Right renal pelvis (tissue), 4 donors: Measurements from ENCODE around the gene PSMA8. TPM values are rescaled to one million over a fixed set of nuclear protein-coding genes. Genes with fewer than 3 reads are reported as not detected.
"Not testable (repeated sequence)": the region's sequence is repeated elsewhere in the genome, so short reads cannot be mapped to it uniquely, and the experiment has no call there.

ENCODE experiments used
- DNase-seq, 4 donors: peaks; one replicate each; pipeline ENCODE4 v3.0.0-alpha.2; 2013; ENCODE audit warnings: low read depth in 4 of 4, low spot score in 3 of 4, missing footprints in 1 of 4
- polyA plus RNA-seq, 4 donors: library from polyadenylated mRNA; unstranded; fragments of 120-200 nt; gene quantifications; one replicate each; pipeline ENCODE4 v1.2.1, GENCODE V29; 2013; ENCODE audit not compliant: insufficient read length in 4 of 4

The PSMA8 gene
- polyA plus RNA-seq, 4 donors = not detected

DNA sequence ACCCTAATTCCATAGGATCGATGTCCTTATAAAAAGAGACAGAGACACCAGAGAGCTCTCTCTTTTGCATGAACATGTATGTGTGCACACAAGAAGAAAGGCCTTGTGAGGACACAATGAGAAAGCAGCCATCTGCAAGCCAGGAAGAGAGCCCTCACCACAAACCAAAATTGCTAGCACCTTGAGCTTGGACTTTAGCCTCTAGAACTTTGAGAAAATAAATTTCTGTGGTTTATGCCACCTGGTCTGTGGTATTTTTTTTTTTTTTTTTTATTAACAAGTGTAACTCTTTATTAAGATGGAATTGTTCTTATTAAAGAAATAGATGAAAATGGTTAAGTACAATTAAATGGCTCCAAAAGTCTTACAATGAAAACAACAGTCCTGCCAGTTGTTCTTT, 33.9 kb downstream of the PSMA8 start:
- not testable (repeated sequence) for DNase-seq

DNA sequence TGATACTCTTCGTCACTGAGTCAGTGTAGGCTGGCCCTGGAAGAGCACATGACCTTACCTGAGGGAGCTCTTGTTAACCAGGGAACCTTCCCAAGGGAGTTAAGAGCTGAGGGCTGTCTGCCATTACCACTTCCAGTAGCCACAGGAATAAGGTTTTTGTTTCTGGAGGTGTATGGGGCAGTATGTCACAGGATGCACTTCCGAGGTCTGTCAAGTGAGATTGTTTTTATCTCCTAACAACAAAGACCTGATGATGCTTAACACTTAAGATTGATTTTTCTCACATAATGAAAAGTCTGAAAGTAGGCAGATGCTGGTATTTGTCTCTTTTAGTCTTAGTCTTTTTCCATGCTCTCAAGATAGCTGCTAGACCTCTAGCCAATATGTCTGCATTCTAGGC, 41.8 kb downstream of the PSMA8 start:
- DNase-seq = no peak

DNA sequence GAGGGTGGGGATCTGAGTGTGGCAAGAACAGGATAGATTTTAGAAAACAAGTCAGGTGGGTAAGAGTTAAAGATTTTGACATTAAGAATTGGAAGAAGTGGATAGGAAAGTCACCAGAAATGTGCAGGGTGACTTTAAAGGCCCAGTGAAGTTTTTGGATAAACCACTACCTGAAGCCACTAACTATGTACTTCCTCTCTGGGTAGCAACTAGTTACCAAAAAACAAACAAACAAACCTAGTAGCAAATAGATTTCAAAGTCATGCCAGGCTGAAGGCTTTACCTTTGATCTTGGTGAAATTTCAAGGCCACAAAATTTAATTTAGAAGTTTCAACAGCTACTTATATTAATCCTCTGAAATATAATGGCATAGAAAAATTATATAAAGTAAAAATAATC, 42.5 kb downstream of the PSMA8 start:
- DNase-seq = no peak

DNA sequence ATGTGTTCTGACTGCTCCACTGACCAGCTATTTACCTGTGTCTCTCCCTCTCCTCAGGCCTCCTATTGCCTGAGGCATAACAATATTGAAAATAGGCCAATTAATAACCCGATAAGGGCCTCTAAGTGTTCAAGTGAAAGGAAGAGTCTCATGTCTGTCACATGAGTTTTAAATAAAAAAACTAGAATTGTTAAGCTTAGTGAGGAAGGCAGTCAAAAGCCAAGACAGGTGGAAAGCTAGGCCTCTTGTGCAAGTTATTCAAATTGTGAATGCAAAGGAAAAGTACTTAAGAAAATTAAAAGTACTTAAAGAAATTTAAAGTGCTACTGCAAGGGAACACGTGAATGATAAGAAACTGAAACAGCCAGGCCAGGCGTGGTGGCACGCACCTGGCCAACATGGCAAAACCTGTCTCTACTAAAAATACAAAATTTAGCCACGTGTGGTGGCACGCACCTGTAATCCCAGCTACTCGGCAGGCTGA, 47.7 kb downstream of the PSMA8 start:
- no peak for DNase-seq

DNA sequence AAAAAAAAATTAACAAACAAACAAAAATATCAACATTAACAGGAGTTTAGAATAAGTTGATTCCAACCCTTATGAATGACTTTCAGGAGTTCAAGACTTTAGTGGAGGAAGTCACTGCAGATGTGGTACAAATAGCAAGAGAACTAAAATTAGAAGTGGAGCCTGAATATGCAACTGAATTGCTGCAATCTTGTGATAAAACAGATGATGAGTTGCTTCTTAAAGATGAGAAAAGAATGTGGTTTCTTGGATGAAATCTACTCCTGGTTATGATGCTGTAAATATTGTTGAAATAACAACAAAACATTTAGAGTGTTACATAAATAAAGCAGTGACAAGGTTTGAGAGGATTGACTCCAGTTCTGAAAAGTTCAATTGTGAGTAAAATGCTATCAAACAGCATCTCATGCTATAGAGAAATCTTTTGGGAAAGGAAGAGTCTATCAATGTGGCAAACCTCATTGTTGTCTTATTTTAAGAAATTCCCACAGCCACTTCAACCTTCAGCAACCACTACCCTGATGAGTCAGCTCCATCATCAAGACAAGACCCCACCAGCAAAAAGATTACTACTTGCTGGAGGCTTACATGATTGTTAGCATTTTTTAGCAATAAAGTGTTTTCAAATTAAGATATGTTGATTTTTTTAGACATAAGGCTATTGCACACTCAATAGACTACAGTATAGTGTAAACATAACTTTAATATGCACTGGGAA, 49.9 kb downstream of the PSMA8 start:
- DNase-seq = no peak

DNA sequence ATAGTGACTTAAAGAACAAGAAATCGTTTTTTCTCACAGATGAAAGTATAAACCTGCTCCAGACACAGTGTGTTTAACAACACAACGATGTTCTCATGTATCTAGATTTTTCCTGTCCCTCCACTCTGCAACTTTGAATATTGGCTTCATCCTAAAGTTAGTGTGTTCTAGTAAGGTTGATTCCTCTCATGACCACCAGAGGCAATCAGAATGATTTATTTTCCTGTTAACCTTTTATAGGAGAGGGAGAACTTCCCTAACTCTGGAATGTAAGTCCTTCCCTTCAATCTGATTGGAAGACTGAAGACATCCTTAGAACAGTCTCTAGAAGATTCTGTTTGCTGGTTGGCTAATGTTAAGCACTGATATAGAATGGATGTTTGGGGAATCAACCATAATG, 51.6 kb downstream of the PSMA8 start:
- DNase-seq = no peak

DNA sequence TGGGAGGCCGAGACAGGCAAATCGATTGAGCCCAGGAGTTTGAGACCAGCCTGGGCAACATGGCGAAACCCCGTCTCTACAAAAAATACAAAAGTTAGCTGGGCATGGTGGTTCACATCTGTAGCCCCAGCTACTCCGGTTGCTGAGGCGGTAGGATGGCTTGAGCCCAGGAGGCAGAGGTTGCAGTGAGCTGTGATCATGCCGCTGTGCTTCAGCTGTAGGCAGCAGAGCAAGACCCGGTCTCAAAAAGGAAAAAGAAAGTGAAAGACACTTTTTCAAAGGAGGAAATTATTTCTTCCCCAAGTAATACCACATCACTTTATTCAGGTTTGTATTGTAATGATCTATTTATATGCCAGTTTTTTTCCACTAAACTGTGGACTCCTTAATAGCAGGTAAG, 56.8 kb downstream of the PSMA8 start:
- DNase-seq = no peak

DNA sequence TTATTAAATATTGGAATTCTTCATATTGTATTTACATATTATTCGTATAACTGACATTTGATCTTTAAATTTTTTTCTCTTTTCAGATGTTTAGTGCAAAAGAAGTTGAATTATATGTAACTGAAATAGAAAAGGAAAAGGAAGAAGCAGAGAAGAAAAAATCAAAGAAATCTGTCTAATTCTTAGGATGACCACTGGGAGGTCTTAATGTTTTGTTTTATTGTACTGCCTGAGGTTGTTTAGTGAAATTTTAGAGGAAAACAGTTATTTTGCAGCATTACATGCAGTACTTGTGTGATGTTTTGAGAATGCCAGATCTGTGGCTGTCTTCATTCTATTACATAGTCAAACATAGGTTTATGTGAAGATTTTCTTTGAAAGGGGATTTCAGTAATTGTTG, 58.6 kb downstream of the PSMA8 start:
- no peak for DNase-seq

DNA sequence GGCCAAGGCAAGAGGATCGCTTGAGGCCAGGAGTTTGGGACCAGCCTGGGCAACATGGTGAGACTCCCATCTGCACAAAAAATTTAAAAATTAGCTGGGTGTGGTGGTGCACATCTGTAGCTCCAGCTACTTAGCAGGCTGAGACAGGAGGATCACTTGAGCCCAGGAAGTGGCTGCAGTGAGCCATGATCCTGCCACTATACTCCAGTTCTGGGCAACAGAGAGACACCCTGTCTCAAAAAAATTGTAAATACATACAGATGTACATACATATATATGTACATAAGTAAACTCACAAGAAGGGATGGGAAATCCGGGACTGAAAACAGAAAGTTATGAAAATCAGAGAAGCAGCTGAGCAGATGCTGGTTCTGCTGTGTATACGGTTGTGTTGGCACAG, 62.9 kb downstream of the PSMA8 start:
- no peak for DNase-seq

DNA sequence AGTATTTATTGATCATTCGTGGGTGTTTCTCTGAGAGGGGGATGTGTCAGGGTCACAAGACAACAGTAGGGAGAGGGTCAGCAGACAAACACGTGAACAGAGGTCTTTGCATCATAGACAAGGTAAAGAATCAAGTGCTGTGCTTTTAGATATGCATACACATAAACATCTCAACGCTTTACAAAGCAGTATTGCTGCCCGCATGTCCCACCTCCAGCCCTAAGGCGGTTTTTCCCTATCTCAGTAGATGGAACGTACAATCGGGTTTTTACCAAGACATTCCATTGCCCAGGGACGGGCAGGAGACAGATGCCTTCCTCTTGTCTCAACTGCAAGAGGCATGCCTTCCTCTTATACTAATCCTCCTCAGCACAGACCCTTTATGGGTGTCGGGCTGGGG, 68.3 kb downstream of the PSMA8 start:
- not testable (repeated sequence) for DNase-seq

DNA sequence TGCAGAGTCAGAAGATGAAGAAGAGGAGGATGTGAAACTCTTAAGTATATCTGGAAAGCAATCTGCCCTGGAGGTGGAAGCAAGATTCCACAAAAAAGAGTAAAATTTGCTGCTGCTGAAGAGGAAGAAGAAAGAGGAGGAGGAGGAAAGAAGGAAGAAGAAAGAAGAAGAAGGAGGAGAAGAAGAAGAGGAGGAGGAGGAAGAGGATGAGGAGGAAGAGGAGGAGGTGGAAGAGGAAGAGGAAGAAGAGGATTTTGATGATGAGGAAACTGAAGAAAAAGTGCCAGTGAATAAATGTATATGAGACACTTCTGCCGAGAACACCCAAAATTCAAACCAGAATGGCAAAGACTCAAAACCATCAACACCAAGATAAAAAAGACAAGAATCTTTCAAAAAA, 71.6 kb downstream of the PSMA8 start:
- DNase-seq = no peak

DNA sequence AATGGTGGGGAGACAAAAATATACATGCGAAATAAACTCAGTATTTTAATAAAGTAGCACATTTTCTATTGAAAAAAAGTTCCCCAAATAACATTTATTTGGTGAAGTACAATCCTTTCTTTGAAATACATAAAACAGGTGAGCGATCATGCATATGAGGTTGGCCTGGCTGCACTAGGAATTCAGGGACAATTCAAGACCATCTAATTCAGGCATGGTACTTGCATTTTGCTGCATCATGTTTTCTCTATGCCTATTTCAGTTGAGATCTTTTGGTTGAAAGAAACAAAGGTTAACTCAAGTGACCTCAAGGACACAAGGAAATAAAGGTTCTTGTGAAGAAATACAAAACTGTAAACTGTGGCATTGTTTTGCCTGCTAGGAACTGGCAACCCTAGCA, 72.8 kb downstream of the PSMA8 start:
- DNase-seq = no peak

DNA sequence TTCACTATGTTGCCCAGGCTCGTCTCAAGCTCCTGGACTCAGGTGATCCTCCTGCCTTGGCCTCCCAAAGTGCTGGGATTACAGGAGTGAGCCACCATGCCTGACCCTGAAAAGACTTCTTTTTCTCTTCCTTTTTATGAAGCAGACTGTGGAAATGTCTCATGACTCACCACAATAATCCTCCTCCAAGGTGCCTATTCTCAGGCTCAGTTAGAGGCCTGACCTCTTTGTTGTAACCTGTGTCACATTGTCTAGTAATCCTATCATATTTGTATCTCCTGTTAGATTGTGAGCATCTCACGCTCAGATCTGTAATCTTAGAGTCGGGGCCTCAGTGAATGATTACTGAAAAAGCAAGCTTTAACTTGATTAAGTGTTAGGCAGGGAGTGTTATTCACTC, 74.3 kb downstream of the PSMA8 start:
- no peak for DNase-seq

DNA sequence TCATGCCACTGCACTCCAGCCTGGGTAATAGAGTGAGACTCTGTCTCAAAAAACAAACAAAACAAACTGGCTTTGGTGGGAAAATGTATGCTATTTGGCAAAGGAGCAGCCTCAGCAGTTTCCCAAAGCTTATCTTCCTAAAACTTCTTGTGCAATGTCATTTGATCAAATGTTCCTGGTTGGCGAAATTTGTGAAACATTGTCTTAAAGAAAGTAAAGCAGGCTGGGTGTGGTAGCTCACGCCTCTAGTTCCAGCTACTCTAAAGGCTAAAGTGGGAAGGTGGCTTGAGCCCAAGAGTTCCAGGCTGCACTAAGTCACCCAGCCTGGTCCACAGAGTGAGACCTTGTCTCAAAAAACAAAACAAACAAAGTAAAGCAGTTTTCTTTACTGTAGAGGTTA, 75.3 kb downstream of the PSMA8 start:
- DNase-seq = no peak

DNA sequence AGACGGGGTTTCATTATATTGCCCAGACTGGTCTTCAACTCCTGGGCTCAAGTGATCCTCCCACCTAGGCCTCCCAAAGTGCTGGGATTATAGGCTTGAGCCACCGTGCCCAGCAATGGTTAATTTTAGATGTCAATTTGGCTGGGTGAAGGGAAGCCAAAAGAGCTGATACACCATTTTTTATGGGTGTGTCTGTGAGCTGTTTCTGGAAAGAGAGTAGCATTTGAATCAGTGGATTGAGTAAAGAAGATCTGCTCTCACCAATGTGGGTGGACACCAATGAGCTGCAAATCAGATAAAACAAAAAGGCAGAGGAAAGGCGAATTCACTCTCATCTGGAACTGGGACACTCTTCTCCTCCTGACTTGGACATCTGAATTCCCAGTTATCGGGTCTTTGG, 76.5 kb downstream of the PSMA8 start:
- no peak for DNase-seq

DNA sequence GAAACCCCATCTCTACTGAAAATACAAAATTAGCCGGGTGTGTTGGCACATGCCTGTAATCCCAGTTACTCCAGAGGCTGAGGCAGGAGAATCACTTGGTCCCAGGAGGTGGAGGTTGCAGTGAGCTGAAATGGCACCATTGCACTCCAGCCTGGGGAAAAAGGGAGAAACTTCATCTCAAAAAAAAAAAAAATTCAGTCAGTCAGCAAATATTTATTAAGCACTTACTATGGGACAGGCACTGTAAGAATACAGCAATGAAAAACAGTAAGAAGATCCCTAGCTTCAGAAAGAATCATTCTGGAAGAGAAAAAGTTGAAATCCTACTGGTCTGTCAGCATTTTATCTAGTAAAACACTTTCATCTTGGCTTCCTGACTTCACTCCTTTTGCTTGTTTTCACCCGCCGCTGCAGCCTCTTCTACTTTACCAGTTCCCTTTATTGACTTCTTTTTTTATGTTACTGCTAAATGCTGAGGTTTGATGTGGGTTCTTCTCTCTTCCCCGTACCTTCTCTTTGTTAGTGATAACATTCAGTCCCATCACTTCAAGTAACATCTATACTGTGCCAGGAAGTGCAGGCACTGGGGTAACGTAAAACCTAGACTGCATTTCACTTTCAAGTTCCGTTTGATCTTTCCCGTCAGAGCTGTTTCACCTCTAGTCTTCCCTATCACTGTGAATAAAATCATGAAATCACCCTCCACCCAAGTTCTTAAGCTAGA, 81.7 kb downstream of the PSMA8 start:
- no peak for DNase-seq

DNA sequence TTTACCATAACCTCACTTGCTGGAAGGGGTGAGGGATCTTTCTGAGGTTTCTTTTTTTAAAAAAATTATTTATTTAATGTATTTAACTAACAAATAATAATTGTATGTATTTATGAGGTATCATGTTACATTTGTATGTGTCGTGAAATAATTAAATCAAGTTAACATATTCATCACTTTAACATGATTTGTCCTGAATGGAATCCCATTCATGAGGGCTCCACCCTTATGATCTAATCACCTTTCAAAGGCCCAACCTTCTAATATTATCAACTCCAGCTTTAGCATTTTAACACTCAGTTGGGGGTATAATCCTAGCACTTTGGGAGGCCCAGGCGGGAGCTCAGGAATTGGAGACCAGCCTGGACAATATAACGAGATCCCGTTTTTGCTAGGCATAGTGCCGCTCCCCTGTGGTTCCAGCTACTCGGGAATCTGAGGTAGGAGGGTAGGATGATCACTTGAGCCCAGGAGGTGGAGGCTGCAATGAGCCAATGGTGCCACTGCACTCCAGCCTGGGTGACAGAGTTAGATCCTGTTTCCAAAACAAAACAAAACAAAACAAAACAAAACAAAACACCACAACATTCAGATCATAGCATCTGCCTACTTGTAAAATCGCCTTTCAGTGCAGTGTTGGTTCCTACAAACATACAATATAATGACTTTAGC, 91.5 kb downstream of the PSMA8 start:
- no peak for DNase-seq

DNA sequence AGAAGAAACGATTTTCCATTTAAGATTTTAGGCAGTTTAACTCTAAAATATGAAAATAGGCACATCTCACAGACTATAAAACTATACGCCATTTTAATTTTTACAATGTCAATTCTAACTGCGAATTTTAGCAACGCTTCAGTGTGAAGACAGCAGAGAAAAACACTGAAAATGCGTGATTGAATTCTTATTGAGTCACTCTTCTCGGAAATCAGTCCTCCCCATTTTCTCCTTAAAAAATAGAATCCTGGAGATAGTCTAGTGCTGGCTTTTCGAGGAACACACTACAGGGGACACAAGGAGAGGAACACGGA, 92.2 kb downstream of the PSMA8 start:
- DNase-seq = no peak

DNA sequence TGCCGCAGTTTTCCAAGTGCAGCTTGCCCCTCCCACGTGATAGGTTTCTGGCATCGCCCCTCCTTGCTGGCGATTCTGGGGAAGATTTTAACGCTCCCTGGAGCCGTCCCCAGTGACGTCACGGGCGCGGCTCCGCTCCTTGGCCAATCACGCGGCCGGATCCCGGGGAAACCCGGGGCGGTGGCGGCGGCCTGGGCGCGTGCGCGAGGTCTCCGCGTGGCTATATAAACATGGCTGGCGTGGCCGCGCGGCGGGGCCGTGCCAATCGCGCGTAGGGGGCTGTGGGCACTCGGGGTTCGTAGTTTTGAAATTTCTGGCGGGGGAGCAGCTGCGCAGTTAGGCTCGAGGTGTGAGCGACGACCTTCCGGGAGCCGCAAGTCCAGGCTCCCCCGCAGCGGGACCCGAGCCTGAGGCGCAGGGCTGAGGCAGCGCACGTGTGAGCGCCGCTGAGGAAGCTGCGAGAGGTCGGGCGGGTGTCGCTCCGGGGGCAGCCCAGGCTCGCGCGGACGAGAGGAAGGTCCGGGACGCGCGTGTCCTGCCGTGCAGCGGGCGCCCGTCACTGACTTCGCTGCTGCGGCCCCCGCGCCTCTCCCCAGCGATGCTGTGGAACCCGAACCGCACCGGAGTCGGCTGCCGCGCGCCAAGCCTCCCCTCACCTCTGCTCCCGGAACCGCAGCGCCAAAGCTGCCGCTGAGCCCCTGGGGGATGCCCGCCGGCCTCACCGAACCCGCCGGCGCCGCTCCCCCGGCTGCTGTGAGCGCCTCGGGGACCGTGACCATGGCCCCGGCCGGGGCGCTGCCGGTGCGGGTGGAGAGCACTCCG, 92.8 kb downstream of the PSMA8 start, which contains the start of gene TAF4B:
Gene TAF4B, plus strand, starts transcription at position 217 of the 822 bp plus-strand sequence. Its CDS starts 489 bp downstream, at position 706.
- peak; percentile 86 to 92 (median 89) for DNase-seq

DNA sequence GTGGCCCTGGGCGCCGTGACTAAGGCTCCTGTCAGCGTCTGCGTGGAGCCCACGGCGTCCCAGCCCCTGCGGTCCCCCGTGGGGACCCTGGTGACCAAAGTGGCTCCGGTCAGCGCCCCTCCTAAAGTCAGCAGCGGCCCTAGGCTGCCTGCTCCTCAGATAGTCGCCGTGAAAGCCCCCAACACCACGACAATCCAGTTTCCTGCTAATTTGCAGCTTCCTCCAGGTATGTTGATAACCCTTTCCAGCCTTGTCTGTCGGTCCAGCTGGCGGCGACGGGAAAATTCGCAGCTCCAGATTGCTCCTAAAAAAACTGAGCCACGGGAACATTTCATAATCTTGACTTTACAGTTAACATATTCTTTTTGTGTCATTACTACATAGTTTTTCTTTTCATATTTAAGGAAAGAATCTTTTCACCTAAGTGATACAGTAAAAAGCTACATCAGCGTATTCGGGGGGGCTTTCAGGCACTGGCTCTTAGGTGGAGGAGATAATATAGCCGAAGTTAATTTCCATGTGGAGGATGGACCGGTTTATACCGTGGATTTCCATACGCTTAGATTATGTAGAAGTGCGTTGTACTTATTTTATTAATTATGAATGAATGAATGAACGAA, 93.5 kb downstream of the PSMA8 start:
- peak in 1 of 4 donors; percentile 38 for DNase-seq
